H9 (cell line): ENCODE results near the gene RASSF9. TPM values are rescaled to one million over a fixed set of nuclear protein-coding genes. Genes with fewer than 3 reads are reported as not detected.
A peak's percentile ranks its signal among the peaks of the same experiment; 100 is the strongest.

Source experiments
- DNase-seq: peaks from one replicate; pipeline ENCODE4 v3.0.0-alpha.2; 2017
- H2AFZ ChIP-seq: one replicate; pipeline ENCODE4 v1.6.1; 2013; ENCODE audit warnings: mild to moderate bottlenecking, low read length, control low read depth, moderate library complexity
- H2AK5ac ChIP-seq: 2 replicates; pipeline ENCODE4 v1.6.1; 2013; ENCODE audit warnings: low read length, control low read depth, mixed read lengths; ENCODE audit not compliant: insufficient read length
- H2BK120ac ChIP-seq: one replicate; pipeline ENCODE4 v1.6.1; 2013; ENCODE audit warnings: low read depth, mild to moderate bottlenecking, low read length, control low read depth, inconsistent platforms; ENCODE audit not compliant: poor library complexity, severe bottlenecking
- H2BK12ac ChIP-seq: 2 replicates; pipeline ENCODE4 v1.6.1; 2013; ENCODE audit warnings: low read length, control low read depth, mixed read lengths, low read depth; ENCODE audit not compliant: insufficient read length
- H2BK15ac ChIP-seq: 2 replicates; pipeline ENCODE4 v1.6.1; 2013; ENCODE audit warnings: low read depth, low read length, control low read depth
- H2BK20ac ChIP-seq: one replicate; pipeline ENCODE4 v1.6.1; 2013; ENCODE audit warnings: low read depth, mild to moderate bottlenecking, low read length, control low read depth, inconsistent platforms; ENCODE audit not compliant: poor library complexity, severe bottlenecking
- H2BK5ac ChIP-seq: 2 replicates; pipeline ENCODE4 v1.6.1; 2013; ENCODE audit warnings: low read length, control low read depth, mixed read lengths; ENCODE audit not compliant: insufficient read length
- H3K14ac ChIP-seq: 2 replicates; pipeline ENCODE4 v1.6.1; 2013; ENCODE audit warnings: low read length, control low read depth; ENCODE audit not compliant: insufficient read depth
- H3K18ac ChIP-seq: 2 replicates; pipeline ENCODE4 v1.6.1; 2013; ENCODE audit warnings: low read depth, mild to moderate bottlenecking, mixed read lengths, low read length, control low read depth; ENCODE audit not compliant: insufficient read length
- H3K23ac ChIP-seq: 2 replicates; pipeline ENCODE4 v1.6.1; 2013; ENCODE audit warnings: low read length, control low read depth, mixed read lengths, low read depth; ENCODE audit not compliant: insufficient read length
- H3K23me2 ChIP-seq: 2 replicates; pipeline ENCODE4 v1.6.1; 2013; ENCODE audit warnings: low read depth, mild to moderate bottlenecking, mixed read lengths, low read length, control low read depth; ENCODE audit not compliant: insufficient read length, poor library complexity, severe bottlenecking
- H3K27ac ChIP-seq: 2 replicates; pipeline ENCODE4 v1.5.1; 2013; ENCODE audit warnings: low read length, control low read depth, mixed read lengths, low read depth; ENCODE audit not compliant: insufficient read length
- H3K27me3 ChIP-seq: 2 replicates; pipeline ENCODE4 v1.6.1; 2013; ENCODE audit warnings: low read length, control low read depth, inconsistent platforms; ENCODE audit not compliant: insufficient read depth
- H3K4ac ChIP-seq: 2 replicates; pipeline ENCODE4 v1.6.1; 2013; ENCODE audit warnings: low read depth, mild to moderate bottlenecking, control low read depth, inconsistent platforms, low read length, moderate library complexity
- H3K4me1 ChIP-seq: 2 replicates; pipeline ENCODE4 v1.6.1; 2013; ENCODE audit warnings: low read length, control low read depth, inconsistent platforms; ENCODE audit not compliant: insufficient read depth
- H3K4me2 ChIP-seq: 2 replicates; pipeline ENCODE4 v1.6.1; 2013; ENCODE audit warnings: low read length, control low read depth, mixed read lengths; ENCODE audit not compliant: insufficient read length, insufficient read depth
- H3K56ac ChIP-seq: 2 replicates; pipeline ENCODE4 v1.6.1; 2013; ENCODE audit warnings: low read depth, mild to moderate bottlenecking, mixed read lengths, low read length, control low read depth; ENCODE audit not compliant: insufficient read length
- H3K79me1 ChIP-seq: 2 replicates; pipeline ENCODE4 v1.6.1; 2013; ENCODE audit warnings: low read depth, mild to moderate bottlenecking, moderate library complexity, low read length, control low read depth, inconsistent platforms; ENCODE audit not compliant: insufficient read depth, poor library complexity, severe bottlenecking
- H3K79me2 ChIP-seq: 2 replicates; pipeline ENCODE4 v1.6.1; 2013; ENCODE audit warnings: low read length, control low read depth, inconsistent platforms; ENCODE audit not compliant: insufficient read depth
- H3K9ac ChIP-seq: 2 replicates; pipeline ENCODE4 v1.6.1; 2013; ENCODE audit warnings: low read length, control low read depth, mixed read lengths; ENCODE audit not compliant: insufficient read length; ENCODE audit errors: extremely low read depth
- H3K9me3 ChIP-seq: one replicate; pipeline ENCODE4 v1.6.1; 2013; ENCODE audit warnings: low read depth, low read length, inconsistent platforms; ENCODE audit not compliant: control insufficient read depth
- H3T11ph ChIP-seq: one replicate; pipeline ENCODE4 v1.6.1; 2013; ENCODE audit warnings: mild to moderate bottlenecking, low read length, control low read depth, inconsistent platforms
- H4K20me1 ChIP-seq: one replicate; pipeline ENCODE4 v1.6.1; 2013; ENCODE audit not compliant: control insufficient read depth, insufficient read length, insufficient read depth
- H4K5ac ChIP-seq: 2 replicates; pipeline ENCODE4 v1.6.1; 2013; ENCODE audit warnings: low read depth, mild to moderate bottlenecking, mixed read lengths, low read length, control low read depth; ENCODE audit not compliant: insufficient read length
- H4K8ac ChIP-seq: replicated peaks from 2 replicates; pipeline ENCODE4 v1.6.1; 2013; ENCODE audit warnings: low read length, control low read depth, mixed read lengths, low read depth; ENCODE audit not compliant: insufficient read length
- H4K91ac ChIP-seq: 2 replicates; pipeline ENCODE4 v1.6.1; 2013; ENCODE audit warnings: low read depth, mild to moderate bottlenecking, moderate library complexity, mixed read lengths, low read length, control low read depth; ENCODE audit not compliant: insufficient read length
- H3K27ac Mint-ChIP-seq, 3 experiments: 2 replicates in 2 of 3; 3 replicates in 1 of 3; pipeline ENCODE4 v1.8.0; 2020 to 2021; ENCODE audit warnings: mixed read lengths in 3 of 3, mild to moderate bottlenecking in 1 of 3, moderate library complexity in 1 of 3
- H3K27me3 Mint-ChIP-seq: 2 replicates; pipeline ENCODE4 v1.8.0; 2021; ENCODE audit warnings: low read depth, mild to moderate bottlenecking, moderate library complexity, mixed read lengths
- H3K36me3 Mint-ChIP-seq, 3 experiments: 2 replicates in 2 of 3; 3 replicates in 1 of 3; pipeline ENCODE4 v1.8.0; 2020 to 2021; ENCODE audit warnings: low read depth in 3 of 3, mixed read lengths in 3 of 3; ENCODE audit not compliant: insufficient read depth in 1 of 3
- H3K4me1 Mint-ChIP-seq, 2 experiments: 2 replicates each; pipeline ENCODE4 v1.8.0; 2020; ENCODE audit warnings: mixed read lengths in 2 of 2
- H3K4me3 Mint-ChIP-seq, 2 experiments: 2 replicates in 1 of 2; 3 replicates in 1 of 2; pipeline ENCODE4 v1.8.0; 2020 to 2021; ENCODE audit warnings: mild to moderate bottlenecking in 2 of 2, mixed read lengths in 2 of 2, moderate library complexity in 1 of 2
- H3K9me3 Mint-ChIP-seq, 2 experiments: 2 replicates in 1 of 2; 3 replicates in 1 of 2; pipeline ENCODE4 v1.8.0; 2020; ENCODE audit warnings: mild to moderate bottlenecking in 2 of 2, mixed read lengths in 2 of 2, moderate library complexity in 1 of 2
- WGBS: extraction: QIAGEN DNeasy Blood & Tissue Kit; methylation state at CpG from one replicate; pipeline ENCODE4 v1.1.7; 2013; ENCODE audit warnings: missing lambda C conversion rate, low lambda C conversion rate, mixed read lengths; ENCODE audit not compliant: insufficient read length; ENCODE audit errors: extremely low coverage; 5-methylcytosine and 5-hydroxymethylcytosine counted together
- total RNA-seq: library from RNA; stranded (reverse); gene quantifications from 2 replicates; pipeline ENCODE4 v1.2.1, GENCODE V29; 2021
- TF ChIP-seq, protein P1 (sequence below): fragments of 200-600 bp; sonication (generic); conservative IDR thresholded peaks from 3 replicates; pipeline ENCODE4 v1.8.0; 2021; ENCODE audit warnings: antibody characterized with exemption, mild to moderate bottlenecking

The RASSF9 gene
- total RNA-seq, 1 experiment from 2014 or later, result 0.04 TPM

DNA sequence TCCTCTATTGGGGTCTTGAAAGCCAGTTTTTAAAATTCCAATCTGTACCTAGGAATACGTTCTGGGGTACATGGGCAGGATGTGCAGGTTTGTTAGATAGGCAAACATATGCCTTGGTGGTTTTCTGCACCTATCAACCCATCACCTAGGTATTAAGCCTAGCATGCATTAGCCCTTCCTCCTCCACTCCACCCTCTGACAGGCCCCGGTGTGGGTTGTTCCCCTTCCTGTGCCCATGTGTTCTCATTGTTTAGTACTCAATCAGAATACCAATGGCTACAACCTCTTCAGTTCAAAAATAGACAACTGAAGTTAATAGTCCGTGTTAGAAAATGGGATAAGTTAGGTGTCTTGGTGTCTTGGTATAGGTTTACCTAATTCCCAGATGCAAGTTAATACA, 41.2 kb upstream of the RASSF9 start:
- no peak overlapping the region for H2BK5ac ChIP-seq
- H3K23me2 ChIP-seq, result no peaks in the 10 kb centered on the region
- Mint-ChIP-seq H3K36me3 (no peaks in the 10 kb centered on the region; a peak in 1 of 7 replicates), H3K9me3 (no peaks in the 10 kb centered on the region), H3K4me1 (peaks cover 18 to 24% of the 10 kb centered on the region in 2 experiments), H3K4me3 (no peak overlapping the region), H3K27me3 (no peaks in the 10 kb centered on the region), H3K27ac (0 out of 7 replicates have a peak overlapping the region, but pooled peaks of 1 of the 3 experiments have one; percentile 24)
- H4K5ac ChIP-seq, result no peak overlapping the region
- H2BK15ac ChIP-seq, result no peak overlapping the region
- H2BK120ac ChIP-seq, result no peak overlapping the region
- H4K8ac ChIP-seq, result no peak overlapping the region
- no peak overlapping the region for H2AK5ac ChIP-seq
- H3K79me2 ChIP-seq, result no peaks in the 10 kb centered on the region
- H3K56ac ChIP-seq, result no peak overlapping the region
- no peak overlapping the region for H3K4ac ChIP-seq
- H3K18ac ChIP-seq, result no peak overlapping the region
- H2BK20ac ChIP-seq, result no peak overlapping the region
- no peak overlapping the region for H3T11ph ChIP-seq
- no peak overlapping the region for H4K91ac ChIP-seq
- H3K27ac ChIP-seq, result no peak overlapping the region
- H3K79me1 ChIP-seq, result no peaks in the 10 kb centered on the region
- no CpG with 5 or more reads among the region's 3 CpGs for WGBS
- no peaks in the 10 kb centered on the region for H4K20me1 ChIP-seq
- no peaks in the 10 kb centered on the region for H3K27me3 ChIP-seq
- no peak overlapping the region for H3K4me2 ChIP-seq
- no peaks in the 10 kb centered on the region; the same call in 1 of the 2 replicates for H3K4me1 ChIP-seq
- DNase-seq, result no peak
- no peak overlapping the region for H3K14ac ChIP-seq
- no peak overlapping the region for H2BK12ac ChIP-seq
- no peak overlapping the region for H3K23ac ChIP-seq
- no peaks in the 10 kb centered on the region for H3K9me3 ChIP-seq
- no peak overlapping the region for H3K9ac ChIP-seq
- TF ChIP-seq, protein P1, sequence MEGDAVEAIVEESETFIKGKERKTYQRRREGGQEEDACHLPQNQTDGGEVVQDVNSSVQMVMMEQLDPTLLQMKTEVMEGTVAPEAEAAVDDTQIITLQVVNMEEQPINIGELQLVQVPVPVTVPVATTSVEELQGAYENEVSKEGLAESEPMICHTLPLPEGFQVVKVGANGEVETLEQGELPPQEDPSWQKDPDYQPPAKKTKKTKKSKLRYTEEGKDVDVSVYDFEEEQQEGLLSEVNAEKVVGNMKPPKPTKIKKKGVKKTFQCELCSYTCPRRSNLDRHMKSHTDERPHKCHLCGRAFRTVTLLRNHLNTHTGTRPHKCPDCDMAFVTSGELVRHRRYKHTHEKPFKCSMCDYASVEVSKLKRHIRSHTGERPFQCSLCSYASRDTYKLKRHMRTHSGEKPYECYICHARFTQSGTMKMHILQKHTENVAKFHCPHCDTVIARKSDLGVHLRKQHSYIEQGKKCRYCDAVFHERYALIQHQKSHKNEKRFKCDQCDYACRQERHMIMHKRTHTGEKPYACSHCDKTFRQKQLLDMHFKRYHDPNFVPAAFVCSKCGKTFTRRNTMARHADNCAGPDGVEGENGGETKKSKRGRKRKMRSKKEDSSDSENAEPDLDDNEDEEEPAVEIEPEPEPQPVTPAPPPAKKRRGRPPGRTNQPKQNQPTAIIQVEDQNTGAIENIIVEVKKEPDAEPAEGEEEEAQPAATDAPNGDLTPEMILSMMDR, result no peak
- H2AFZ ChIP-seq, result no peak overlapping the region
